ENCODE results near the gene PDE2A. TPM values are rescaled to one million over a fixed set of nuclear protein-coding genes. Genes with fewer than 3 reads are reported as not detected.

Gene PDE2A
- polyA plus RNA-seq, 3 donors = 0.18 to 1.7 (median 0.53) TPM

DNA sequence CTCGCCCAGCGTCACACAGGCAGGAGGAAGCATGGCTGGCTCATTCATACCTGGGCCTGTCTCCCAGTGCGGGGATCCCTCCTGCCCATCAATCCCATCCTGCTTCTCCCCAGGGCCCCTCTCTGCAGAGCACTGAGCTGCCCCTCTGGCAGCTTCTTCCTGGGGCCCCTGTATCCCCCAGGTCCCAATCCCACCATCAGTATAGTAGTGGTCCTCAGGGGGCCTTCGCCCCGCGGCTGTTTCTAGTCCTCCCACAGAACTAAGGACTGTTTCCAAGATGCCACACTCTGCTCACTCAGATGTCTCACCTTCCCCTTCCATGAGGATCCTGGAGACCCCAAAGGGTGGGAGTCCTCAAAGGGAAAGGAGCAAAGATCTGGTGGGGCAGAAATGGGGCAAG, 97.6 kb downstream of the PDE2A start:
- H3K4me3 Mint-ChIP-seq = no peak overlapping the region
- H3K36me3 ChIP-seq (replicated peaks in 1 of 2; ENCODE audit: control insufficient read depth in 1 of 2, insufficient read depth in 2 of 2, low read length in 2 of 2) = no peaks in the 10 kb centered on the region
- no peak overlapping the region for H2AFZ ChIP-seq (ENCODE audit: insufficient read depth, low read depth, low read length, poor library complexity, severe bottlenecking)
- 100% methylated on average over 3 of the region's 6 CpGs for WGBS (ENCODE audit: insufficient coverage)
- H3K4me1 Mint-ChIP-seq = peaks cover 13% of the 10 kb centered on the region
- H3K79me2 ChIP-seq (ENCODE audit: insufficient read depth, low read length) = no peaks in the 10 kb centered on the region
- no peak overlapping the region for H3K27ac Mint-ChIP-seq
- H3K4me1 ChIP-seq (ENCODE audit: control insufficient read depth in 1 of 2, insufficient read depth in 2 of 2, low read length in 2 of 2) = peaks cover 0 to 3% of the 10 kb centered on the region in 2 donors
- peaks cover 0 to 4% (median 0%) of the 10 kb centered on the region in 7 donors for H3K9me3 Mint-ChIP-seq
- no peaks in the 10 kb centered on the region for H3K27me3 ChIP-seq (ENCODE audit: control insufficient read depth in 2 of 2, insufficient read depth in 2 of 2, low read length in 2 of 2)
- no peak overlapping the region for H3K27ac ChIP-seq (ENCODE audit: low read depth in 1 of 2, low read length in 2 of 2)
- no peak overlapping the region for H3K9ac ChIP-seq (ENCODE audit: insufficient read depth, low read length, poor library complexity, severe bottlenecking)
- no peak for DNase-seq
- no peaks in the 10 kb centered on the region for H3K9me3 ChIP-seq (replicated peaks in 1 of 2; ENCODE audit: control insufficient read depth in 1 of 2, insufficient read depth in 1 of 2, low read length in 2 of 2)
- no peaks in the 10 kb centered on the region for H4K20me1 ChIP-seq (ENCODE audit: insufficient read depth, low read length)
- H3K36me3 Mint-ChIP-seq = no peaks in the 10 kb centered on the region
- intact Hi-C loops (cut with micrococcal nuclease) = loop anchor here in 1 of 2 donors (5.0 kb wide), 1 partner anchor 104 kb away; no protein-coding TSS in a partner anchor
- TF ChIP-seq, protein P1, sequence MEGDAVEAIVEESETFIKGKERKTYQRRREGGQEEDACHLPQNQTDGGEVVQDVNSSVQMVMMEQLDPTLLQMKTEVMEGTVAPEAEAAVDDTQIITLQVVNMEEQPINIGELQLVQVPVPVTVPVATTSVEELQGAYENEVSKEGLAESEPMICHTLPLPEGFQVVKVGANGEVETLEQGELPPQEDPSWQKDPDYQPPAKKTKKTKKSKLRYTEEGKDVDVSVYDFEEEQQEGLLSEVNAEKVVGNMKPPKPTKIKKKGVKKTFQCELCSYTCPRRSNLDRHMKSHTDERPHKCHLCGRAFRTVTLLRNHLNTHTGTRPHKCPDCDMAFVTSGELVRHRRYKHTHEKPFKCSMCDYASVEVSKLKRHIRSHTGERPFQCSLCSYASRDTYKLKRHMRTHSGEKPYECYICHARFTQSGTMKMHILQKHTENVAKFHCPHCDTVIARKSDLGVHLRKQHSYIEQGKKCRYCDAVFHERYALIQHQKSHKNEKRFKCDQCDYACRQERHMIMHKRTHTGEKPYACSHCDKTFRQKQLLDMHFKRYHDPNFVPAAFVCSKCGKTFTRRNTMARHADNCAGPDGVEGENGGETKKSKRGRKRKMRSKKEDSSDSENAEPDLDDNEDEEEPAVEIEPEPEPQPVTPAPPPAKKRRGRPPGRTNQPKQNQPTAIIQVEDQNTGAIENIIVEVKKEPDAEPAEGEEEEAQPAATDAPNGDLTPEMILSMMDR (IDR thresholded peaks at IDR 0.05) = no peak
- H3K4me2 ChIP-seq (replicated peaks; ENCODE audit: extremely low read depth, low read length, poor library complexity, severe bottlenecking) = no peak overlapping the region
- H3K4me3 ChIP-seq (replicated peaks in 1 of 3; ENCODE audit: low read depth in 2 of 3, low read length in 3 of 3) = no peak overlapping the region
- peaks cover 15 to 29% (median 22%) of the 10 kb centered on the region in 3 donors for H3K27me3 Mint-ChIP-seq (ENCODE audit: low read depth in 3 of 3)

DNA sequence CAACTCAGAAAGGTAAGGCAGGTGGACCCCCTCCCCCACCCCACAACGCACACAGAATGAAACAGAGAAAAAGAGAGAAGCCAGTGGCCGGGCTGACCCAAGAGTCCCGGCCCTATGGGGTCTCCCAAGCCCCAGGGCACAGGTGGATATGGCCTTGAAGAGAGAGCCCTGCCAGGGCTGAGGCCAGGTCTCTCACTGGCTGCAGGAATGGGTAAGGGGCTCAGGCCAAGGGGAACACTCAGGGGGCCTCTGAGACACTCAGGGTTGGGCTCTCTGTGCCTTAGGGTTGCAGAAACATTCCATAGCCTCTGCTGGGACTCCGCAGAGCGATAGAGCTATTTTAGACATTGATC, 98.0 kb downstream of the PDE2A start:
- TF ChIP-seq, protein P1 (IDR thresholded peaks at IDR 0.05) = no peak
- no peak overlapping the region for H3K4me3 ChIP-seq (replicated peaks in 1 of 3; ENCODE audit: low read depth in 2 of 3, low read length in 3 of 3)
- Mint-ChIP-seq H3K4me1 (peaks cover 15% of the 10 kb centered on the region), H3K36me3 (peaks cover 0 to 1% of the 10 kb centered on the region in 2 donors), H3K27ac (no peak overlapping the region), H3K4me3 (no peak overlapping the region), H3K27me3 (ENCODE audit: low read depth in 3 of 3) (peaks cover 15 to 27% (median 22%) of the 10 kb centered on the region in 3 donors), H3K9me3 (peaks cover 0 to 5% (median 0%) of the 10 kb centered on the region in 7 donors)
- peaks cover 0 to 3% of the 10 kb centered on the region in 2 donors for H3K4me1 ChIP-seq (ENCODE audit: control insufficient read depth in 1 of 2, insufficient read depth in 2 of 2, low read length in 2 of 2)
- H3K79me2 ChIP-seq (ENCODE audit: insufficient read depth, low read length) = no peaks in the 10 kb centered on the region
- H3K4me2 ChIP-seq (replicated peaks; ENCODE audit: extremely low read depth, low read length, poor library complexity, severe bottlenecking) = no peak overlapping the region
- no peak for DNase-seq
- H3K27me3 ChIP-seq (ENCODE audit: control insufficient read depth in 2 of 2, insufficient read depth in 2 of 2, low read length in 2 of 2) = no peaks in the 10 kb centered on the region
- H2AFZ ChIP-seq (ENCODE audit: insufficient read depth, low read depth, low read length, poor library complexity, severe bottlenecking) = no peak overlapping the region
- H3K27ac ChIP-seq (ENCODE audit: low read depth in 1 of 2, low read length in 2 of 2) = no peak overlapping the region
- no peaks in the 10 kb centered on the region for H4K20me1 ChIP-seq (ENCODE audit: insufficient read depth, low read length)
- 97% methylated on average over 4 of the region's 5 CpGs for WGBS (ENCODE audit: insufficient coverage)
- no peaks in the 10 kb centered on the region for H3K36me3 ChIP-seq (replicated peaks in 1 of 2; ENCODE audit: control insufficient read depth in 1 of 2, insufficient read depth in 2 of 2, low read length in 2 of 2)
- intact Hi-C loops (cut with micrococcal nuclease) = loop anchor here in 1 of 2 donors (5.0 kb wide), 1 partner anchor 104 kb away; no protein-coding TSS in a partner anchor
- no peak overlapping the region for H3K9ac ChIP-seq (ENCODE audit: insufficient read depth, low read length, poor library complexity, severe bottlenecking)
- H3K9me3 ChIP-seq (replicated peaks in 1 of 2; ENCODE audit: control insufficient read depth in 1 of 2, insufficient read depth in 1 of 2, low read length in 2 of 2) = no peaks in the 10 kb centered on the region
